Stimulated activated CD8-positive, alpha-beta memory T cell treated with anti-CD3 and anti-CD28 coated beads, Interleukin-7, amount 100 ng/mL, for 24 hours (primary cell): Measurements from ENCODE around the gene TTC24.
"Not testable (repeated sequence)": the region's sequence is repeated elsewhere in the genome, so short reads cannot be mapped to it uniquely, and the experiment has no call there.

Experiments used
- DNase-seq: peaks from one replicate; pipeline ENCODE4 v3.0.0-alpha.2; 2020; ENCODE audit warnings: low read depth

The TTC24 gene

GRCh38 chr1:156579472-156579871 lies at the start of gene TTC24:
TSS of gene TTC24 (plus strand) at chr1:156579723. CDS start at chr1:156581365, 1,642 bp downstream.
- no peak for DNase-seq

GRCh38 chr1:156530006-156530405 lies 49.5 kb upstream of the TTC24 start:
- no peak for DNase-seq

GRCh38 chr1:156532374-156532773 lies 47.1 kb upstream of the TTC24 start:
- DNase-seq: no peak

- DNase-seq: no peak
These were observed 45.8 kb upstream of the TTC24 start for GRCh38 chr1:156533568-156534220.

- DNase-seq: no peak
These were observed 45.0 kb upstream of the TTC24 start for GRCh38 chr1:156534424-156535060.

GRCh38 chr1:156537027-156537426 lies 42.5 kb upstream of the TTC24 start:
- no peak for DNase-seq

GRCh38 chr1:156538711-156539440 lies 40.6 kb upstream of the TTC24 start:
- DNase-seq: no peak

GRCh38 chr1:156539818-156540355 lies 39.6 kb upstream of the TTC24 start:
- no peak for DNase-seq

GRCh38 chr1:156540955-156541354 lies 38.6 kb upstream of the TTC24 start:
- DNase-seq: no peak

GRCh38 chr1:156543066-156543465 lies 36.5 kb upstream of the TTC24 start:
- DNase-seq: no peak

GRCh38 chr1:156544592-156545102 lies 34.9 kb upstream of the TTC24 start:
- no peak for DNase-seq

GRCh38 chr1:156546267-156546666 lies 33.3 kb upstream of the TTC24 start:
- no peak for DNase-seq

GRCh38 chr1:156547434-156547833 lies 32.1 kb upstream of the TTC24 start:
- DNase-seq: no peak

GRCh38 chr1:156547982-156548381 lies 31.5 kb upstream of the TTC24 start:
- no peak for DNase-seq

- no peak for DNase-seq
These were observed 30.1 kb upstream of the TTC24 start for GRCh38 chr1:156549390-156549789.

- DNase-seq: no peak
These were observed 29.7 kb upstream of the TTC24 start for GRCh38 chr1:156549831-156550230.

- no peak for DNase-seq
These were observed 29.2 kb upstream of the TTC24 start for GRCh38 chr1:156550346-156550745.

- no peak for DNase-seq
These were observed 28.4 kb upstream of the TTC24 start for GRCh38 chr1:156551066-156551643.

- no peak for DNase-seq
These were observed 27.7 kb upstream of the TTC24 start for GRCh38 chr1:156551869-156552268.

GRCh38 chr1:156552518-156552917 lies 27.0 kb upstream of the TTC24 start:
- DNase-seq: no peak

- DNase-seq: not testable (repeated sequence)
These were observed 26.6 kb upstream of the TTC24 start for GRCh38 chr1:156552937-156553336.

- no peak for DNase-seq
These were observed 25.6 kb upstream of the TTC24 start for GRCh38 chr1:156553860-156554485.
